Measurements from ENCODE around the gene LYRM4.
"Not testable (repeated sequence)": the region's sequence is repeated elsewhere in the genome, so short reads cannot be mapped to it uniquely, and the experiment has no call there.

LYRM4 gene

DNA sequence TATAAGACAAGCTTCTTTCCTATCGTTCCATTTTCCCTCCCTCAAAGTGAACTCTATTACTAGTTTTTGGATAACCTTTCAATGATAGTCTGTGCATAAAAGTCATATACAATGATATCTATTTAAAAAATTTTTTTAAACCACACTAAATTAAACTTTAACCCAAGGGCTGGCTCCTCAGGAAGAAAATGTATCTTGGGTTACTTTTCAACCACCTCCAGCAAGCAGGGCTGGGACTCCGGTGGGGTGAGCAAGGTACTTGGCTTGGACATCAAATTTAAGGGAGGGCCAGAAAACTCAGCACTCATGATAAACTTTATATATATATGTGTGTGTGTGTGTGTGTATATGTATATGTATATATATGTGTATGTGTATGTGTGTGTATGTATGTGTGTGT is 189.5 kb downstream of the LYRM4 start:
- no peak for DNase-seq

DNA sequence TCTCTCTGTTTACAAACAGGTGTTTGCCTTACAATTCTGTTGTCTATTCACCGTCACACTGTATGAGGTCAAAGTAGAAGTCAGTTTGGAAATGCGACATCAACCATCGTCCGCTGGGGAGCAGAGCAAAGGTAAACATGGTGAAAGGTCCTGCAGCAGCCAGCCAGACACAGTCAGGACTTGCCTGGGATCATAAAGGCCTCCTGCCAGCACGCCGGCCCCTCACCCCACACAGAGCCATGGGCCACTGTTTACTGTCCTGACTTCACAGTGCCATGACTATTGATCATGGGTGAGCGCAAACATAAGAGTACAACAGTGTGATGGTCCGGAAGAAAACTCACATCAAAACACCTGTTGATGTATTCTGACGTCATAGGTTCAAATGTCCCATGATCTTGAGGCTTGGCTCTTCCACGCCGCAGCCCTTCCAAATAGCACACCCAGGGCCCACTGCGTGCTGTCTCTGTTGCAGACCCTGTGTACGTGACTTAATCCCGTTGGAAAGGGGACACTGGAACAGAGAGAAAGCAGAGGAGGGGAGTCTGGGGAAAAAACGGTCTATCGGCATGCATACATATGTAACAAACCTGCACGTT is 192.5 kb downstream of the LYRM4 start:
- no peak for DNase-seq

DNA sequence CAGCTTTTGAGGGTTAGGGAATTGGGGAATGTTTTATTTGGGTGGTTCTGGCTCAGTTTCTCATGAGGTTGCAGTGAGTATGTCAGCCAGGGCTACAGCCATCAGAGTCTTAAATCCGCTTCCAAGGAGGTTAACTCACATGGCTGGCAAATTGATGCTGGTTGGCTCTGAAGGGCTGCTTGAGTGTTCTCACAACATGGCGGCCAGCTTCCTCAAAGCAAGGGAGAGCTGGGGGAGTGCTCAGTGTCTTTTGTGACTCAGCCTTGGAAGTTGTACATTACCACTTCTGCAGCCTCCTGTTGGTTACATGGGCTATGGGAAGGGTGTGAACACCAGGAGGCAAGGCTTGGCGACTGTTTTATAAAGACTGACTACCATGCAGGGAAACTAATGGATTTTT is 193.4 kb downstream of the LYRM4 start:
- no peak for DNase-seq

- DNase-seq = no peak
Measured at GRCh38 chr6:5066456-5067093, 194.2 kb downstream of the LYRM4 start.

- no peak for DNase-seq
Measured at GRCh38 chr6:5063617-5064016, 197.1 kb downstream of the LYRM4 start.

DNA sequence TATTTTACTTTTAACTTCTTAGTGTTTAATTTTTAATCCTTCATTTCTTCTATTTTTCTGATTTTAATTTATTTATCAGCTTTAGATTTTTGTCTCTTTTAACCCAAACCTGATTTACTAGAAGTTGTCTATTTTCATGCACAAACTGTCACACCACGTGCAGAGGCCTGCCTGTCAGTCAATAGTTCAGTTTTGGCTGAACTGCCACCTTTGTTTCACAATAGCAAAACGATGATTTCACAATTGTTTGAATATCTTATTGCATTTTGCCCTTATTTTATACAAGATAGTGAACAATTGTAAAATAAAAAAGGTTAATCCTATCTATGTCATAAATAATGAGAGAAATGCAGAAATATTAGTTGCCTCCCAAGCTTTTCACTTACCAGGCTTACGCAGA is 199.6 kb downstream of the LYRM4 start:
- DNase-seq = no peak

DNA sequence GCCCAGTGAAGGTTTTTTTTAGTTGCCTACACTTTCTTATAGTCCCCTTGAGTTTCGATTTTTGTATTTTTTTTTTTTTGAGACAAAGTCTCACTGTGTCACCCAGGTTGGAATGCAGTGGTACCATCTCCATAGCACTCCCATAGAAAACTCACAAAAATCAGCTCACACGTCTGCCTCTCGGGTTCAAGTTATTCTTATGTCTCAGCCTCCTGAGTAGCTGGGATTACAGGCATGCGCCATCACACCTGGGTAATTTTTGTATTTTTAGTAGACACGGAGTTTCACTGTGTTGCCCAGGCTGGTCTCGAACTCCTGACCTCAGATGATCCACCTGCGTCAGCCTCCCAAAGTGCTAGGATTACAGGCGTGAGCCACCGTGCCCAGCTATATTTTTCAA is 200.3 kb downstream of the LYRM4 start:
- not testable (repeated sequence) for DNase-seq

GRCh38 chr6:5059036-5059896 is 201.5 kb downstream of the LYRM4 start:
- DNase-seq = no peak

All from NCI-H2107 (cell line).